SW480 (cell line): ENCODE data around the gene MRAP2.

Experiments
- DNase-seq: peaks from one replicate; pipeline ENCODE4 v3.0.0-alpha.2; 2016; ENCODE audit warnings: low spot score

MRAP2 gene, protein sequence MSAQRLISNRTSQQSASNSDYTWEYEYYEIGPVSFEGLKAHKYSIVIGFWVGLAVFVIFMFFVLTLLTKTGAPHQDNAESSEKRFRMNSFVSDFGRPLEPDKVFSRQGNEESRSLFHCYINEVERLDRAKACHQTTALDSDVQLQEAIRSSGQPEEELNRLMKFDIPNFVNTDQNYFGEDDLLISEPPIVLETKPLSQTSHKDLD

GRCh38 chr6:84033523-84034451 lies at the start of gene MRAP2:
MRAP2 (plus strand) TSS chr6:84033772; CDS start chr6:84055319, 21,547 bp downstream.
- DNase-seq: no peak

DNA sequence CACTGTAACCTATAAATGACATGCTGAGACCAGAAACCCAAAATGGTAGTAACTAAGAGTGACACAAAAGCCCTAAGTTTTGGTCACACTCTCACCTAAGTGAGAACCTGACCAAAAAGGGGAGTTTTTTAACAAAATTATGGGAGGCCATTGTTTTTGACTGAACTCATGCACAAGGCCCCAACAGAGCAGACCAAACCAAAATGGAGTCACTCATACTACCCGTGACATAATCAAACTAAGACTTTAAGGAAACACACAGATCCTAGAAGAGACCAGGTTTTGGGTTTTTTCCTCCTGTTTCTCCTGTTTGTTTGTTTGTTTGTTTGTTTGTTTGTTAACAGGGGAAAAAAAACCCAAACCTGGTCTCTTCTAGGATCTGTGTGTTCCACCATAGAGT lies 49.2 kb upstream of the MRAP2 start:
- DNase-seq: no peak

DNA sequence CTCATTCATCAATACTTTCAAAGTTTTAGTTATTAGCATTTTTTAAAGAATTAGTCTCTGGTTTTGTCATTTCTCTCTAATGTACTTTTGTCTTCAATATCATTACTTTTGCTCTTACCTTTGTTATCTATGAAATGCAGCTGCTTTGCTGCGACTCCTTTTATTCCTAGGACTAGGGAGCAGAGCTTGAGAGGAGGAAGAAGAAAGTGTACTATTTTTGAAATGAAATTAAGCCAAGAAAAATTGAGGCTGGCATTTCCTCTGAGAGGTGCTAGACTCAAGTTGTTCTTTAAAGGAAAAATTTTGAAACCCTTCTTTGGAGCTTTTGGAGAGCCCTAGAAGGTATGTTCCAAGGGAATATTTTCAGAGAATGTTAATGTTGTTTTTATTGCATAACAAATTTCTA lies 48.3 kb upstream of the MRAP2 start:
- no peak for DNase-seq

- no peak for DNase-seq
These were observed 47.9 kb upstream of the MRAP2 start for GRCh38 chr6:83985715-83986114.

DNA sequence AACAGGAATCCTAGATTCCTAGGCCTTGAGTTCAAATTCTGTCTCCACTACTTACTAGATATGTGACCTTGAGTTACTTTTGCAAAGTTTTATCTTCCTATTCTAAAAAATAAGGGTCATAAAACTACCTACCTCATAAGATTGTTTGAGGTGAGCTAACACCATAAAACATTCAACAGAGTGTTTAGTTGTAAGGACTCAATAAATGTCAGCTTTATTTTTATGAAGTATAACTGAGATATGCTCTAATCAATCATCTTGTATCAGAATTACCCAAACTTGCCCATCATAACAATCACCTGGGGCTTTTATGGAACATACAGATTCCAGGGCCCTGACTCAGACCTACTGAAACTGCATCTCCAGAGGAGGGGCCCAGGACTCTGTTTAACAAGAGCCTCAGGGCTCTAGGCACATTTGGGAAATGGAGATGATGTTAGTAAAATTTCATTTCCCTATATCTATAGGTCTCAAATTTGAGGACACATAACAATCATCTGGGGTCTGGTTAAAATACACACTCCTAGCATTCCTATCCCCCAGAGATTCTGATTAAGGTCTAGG lies 35.5 kb upstream of the MRAP2 start:
- no peak for DNase-seq

- DNase-seq: no peak
These were observed 32.5 kb upstream of the MRAP2 start for GRCh38 chr6:84001119-84001518.

- no peak for DNase-seq
These were observed 31.3 kb upstream of the MRAP2 start for GRCh38 chr6:84002226-84002625.

GRCh38 chr6:84003131-84003530 lies 30.4 kb upstream of the MRAP2 start:
- DNase-seq: no peak

GRCh38 chr6:84003654-84004053 lies 29.9 kb upstream of the MRAP2 start:
- DNase-seq: no peak

- DNase-seq: no peak
These were observed 25.7 kb upstream of the MRAP2 start for GRCh38 chr6:84007871-84008270.

DNA sequence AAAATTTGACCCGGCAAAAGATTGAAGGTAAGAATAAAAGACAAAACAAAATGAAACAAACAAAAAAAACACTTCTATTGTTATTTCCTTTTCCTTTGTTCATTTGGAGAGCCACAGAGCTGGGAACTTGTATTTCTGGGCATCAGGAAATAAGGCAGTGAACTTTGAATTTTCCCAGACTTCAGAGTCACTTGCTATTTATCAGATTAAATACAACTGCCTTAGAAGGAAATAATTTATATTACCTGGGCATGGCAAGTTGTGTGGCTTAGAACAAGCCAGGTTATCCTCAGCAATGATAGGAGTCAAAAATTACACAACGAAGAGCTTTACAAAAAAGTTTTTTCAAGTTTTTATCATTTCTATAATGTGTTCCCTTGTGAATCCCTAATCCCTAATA lies 20.2 kb upstream of the MRAP2 start:
- DNase-seq: no peak

DNA sequence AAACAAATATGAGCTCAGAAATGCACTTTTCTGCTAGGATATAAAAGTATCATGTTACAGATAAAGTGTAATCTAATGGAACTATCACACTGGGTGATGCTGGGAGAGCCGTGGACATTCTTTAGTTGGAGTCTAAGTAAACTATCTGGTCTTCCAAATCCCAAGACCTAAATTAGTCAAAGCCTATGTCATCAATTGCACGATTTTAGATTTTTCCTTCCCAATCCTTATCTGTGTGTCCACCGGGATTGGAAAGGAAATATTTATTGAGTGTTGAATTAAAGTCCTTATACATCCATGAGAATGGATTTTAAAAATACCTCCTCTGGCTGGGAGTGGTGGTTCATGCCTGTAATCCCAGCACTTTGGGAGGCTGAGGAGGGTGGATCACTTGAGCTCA lies 19.6 kb upstream of the MRAP2 start:
- DNase-seq: no peak

DNA sequence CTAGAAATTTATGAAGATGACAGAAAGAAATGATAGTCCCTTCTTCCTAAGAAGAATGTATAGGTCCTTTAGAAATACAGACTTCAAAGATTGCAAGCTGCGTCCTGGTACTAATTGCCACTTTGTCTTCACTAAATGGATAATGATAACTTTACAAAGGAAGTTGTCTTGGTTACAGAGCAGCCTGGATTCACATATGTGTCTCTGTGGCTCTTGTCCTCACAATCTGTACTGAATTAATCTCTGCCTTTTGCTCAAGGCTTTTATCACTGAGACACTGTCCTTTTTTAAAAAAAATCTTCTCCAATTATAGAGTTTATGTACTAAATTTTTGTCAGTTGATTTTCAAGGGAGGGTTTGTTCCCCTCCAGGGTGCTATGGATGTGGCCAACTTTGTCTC lies 17.5 kb upstream of the MRAP2 start:
- DNase-seq: no peak

GRCh38 chr6:84017709-84018452 lies 15.7 kb upstream of the MRAP2 start:
- no peak for DNase-seq

DNA sequence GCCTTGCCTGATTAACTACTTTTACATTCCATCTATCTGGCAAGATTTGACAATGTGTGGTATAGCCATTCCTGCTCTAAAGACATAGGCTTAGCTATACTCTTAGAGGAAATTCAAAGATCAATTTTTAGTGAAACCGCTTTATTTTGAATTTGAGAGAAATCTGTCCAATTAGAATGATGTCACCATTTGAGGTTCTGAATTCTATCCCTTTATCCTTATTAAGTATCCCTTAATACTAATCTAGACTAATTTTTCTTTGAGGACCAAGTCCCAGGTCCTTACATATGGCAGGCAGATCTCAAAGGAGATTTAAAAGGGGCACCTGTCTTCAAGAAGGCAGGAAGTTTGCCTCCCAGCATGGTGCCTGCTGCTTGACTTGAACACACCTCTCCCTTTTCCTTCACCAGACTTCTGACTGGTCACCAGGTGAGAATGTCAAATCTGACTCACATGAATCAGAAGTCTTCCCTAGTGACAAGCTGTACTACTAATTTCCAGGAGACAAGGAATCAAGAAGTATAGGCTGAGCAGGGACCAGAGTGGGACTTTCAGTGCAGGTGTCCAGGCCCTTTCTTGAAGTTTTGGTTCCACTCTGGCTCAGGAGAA lies 15.0 kb upstream of the MRAP2 start:
- no peak for DNase-seq

GRCh38 chr6:84019141-84019841 lies 14.3 kb upstream of the MRAP2 start:
- DNase-seq: no peak

DNA sequence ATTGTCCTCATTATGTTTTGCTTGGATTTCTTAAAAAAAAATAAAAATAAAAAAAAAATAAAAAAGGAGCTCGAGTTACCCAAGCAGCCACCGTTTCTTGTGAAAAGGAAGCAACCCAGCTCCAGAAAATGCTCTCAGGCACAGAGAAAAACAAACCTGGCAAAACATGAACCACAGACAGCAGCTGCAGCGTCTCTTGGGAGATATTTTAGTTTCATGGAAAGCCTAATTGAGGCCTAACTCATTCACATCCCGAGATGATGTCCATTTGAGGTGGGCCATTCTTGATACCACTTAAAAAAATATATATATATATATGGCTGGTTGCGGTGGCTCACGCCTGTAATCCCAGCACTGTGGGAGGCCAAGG lies 13.7 kb upstream of the MRAP2 start:
- DNase-seq: no peak

DNA sequence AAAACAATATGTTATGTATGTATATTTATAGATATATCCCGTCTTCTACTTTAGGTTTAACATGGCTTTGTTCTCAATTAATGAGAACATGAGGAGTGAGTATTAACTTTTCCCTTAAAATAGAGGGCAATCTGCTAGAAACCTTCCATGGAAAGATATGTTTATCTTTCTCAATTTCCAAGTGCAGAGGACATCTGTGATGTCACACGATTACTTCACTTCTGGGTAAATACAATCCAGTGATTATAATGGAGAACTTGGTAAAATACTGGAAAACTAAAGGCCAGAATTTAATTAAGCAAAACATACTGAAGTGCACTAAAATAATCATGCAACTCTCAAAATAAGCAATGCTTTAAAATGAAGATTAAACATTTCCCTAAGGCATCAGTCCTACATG lies 11.9 kb upstream of the MRAP2 start:
- no peak for DNase-seq

GRCh38 chr6:84026721-84027164 lies 6.8 kb upstream of the MRAP2 start:
- DNase-seq: no peak

DNA sequence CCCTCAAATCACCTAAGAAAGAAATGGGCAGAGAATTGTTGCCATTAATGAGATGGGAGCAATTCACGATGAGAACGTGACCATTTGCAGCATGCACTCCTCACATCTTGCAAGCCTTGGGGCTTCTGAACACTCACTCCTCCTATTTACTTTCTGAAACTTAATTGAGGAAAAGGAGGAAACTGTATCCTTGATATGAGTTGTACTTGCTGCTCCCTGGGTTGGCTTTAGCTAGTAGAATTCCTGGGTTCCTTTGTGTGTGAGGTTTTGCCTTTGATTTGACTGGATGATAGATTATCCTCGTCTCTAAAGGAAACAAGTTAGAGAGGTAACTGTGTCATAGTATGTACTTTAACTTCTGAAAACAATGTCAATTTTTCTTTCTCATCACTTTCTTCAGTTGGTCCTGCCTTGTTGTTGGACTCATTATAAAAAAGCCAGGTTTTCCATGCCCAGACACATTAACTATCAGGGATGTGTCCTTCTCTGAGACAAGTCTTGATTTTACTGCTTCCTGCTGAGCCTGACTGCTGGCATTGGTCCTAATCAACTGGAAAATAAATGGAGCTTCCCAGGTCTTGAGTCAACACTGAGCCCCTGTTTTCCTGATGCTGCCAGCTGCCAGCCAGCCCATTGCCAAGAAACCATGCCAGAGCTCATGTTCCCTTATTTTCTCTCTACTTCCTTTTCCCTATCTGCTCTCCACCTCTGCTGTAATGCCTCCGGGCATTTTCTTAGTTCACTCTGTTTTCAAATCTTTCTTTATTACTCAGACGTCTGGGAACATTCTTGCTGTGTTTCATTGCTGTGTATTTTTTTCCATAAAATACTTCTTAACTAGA lies 6.0 kb upstream of the MRAP2 start:
- no peak for DNase-seq

- DNase-seq: no peak
These were observed 5.2 kb upstream of the MRAP2 start for GRCh38 chr6:84028350-84028749.
